ENCODE measurements around the gene CYTH2.

DNA sequence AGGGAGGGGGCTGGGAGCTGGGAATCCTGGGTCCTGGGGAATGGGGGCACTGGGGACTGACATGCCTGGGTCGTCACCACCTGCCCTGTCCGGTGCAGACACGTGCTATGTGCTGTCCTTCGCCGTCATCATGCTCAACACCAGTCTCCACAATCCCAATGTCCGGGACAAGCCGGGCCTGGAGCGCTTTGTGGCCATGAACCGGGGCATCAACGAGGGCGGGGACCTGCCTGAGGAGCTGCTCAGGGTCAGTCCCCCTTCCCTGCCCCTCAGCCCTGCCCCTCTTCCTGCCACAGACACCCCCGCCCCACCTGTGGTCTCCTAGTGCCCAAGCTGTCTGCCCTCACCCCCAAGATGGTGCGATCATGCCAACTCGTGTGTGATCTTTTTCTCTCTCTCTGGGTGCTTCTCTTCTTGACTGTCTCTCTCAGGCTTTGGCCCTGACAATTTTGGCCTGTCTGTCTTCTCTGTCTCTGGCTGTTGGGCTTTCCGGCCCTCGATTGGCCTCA lies 5.0 kb downstream of the CYTH2 start:
- TF ChIP-seq GATA3 (IDR thresholded peaks at IDR 0.05; ENCODE audit: low read depth, low read length) (no peak), GATA2 (IDR thresholded peaks at IDR 0.05; ENCODE audit: low read depth, low read length) (no peak)
